ENCODE results near the gene SUB1.
"Not testable (repeated sequence)": the region's sequence is repeated elsewhere in the genome, so short reads cannot be mapped to it uniquely, and the experiment has no call there.

SUB1 gene

DNA sequence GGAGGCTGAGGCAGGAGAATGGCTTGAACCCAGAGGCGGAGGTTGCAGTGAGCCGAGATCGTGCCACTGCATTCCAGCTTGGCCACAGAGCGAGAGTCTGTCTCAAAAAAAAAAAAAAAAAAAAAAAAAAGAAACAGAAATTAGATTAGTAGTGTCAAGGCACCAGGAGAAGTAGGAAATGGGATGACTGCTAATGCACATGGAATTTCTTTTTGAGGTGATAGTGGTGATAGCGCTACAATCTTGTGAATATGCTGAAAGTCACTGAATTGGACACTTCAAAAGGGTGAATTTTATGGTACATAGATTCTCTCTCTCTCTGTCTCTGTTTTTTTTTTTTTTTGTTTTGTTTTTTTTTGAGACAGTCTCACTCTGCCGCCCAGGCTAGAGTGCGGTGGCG is 42.1 kb upstream of the SUB1 start:
- TF ChIP-seq CTCF (IDR thresholded peaks at IDR 0.05; ENCODE audit: low read depth, low read length), result no peak
- DNase-seq (ENCODE audit: extremely low read depth, low read depth), result no peak

DNA sequence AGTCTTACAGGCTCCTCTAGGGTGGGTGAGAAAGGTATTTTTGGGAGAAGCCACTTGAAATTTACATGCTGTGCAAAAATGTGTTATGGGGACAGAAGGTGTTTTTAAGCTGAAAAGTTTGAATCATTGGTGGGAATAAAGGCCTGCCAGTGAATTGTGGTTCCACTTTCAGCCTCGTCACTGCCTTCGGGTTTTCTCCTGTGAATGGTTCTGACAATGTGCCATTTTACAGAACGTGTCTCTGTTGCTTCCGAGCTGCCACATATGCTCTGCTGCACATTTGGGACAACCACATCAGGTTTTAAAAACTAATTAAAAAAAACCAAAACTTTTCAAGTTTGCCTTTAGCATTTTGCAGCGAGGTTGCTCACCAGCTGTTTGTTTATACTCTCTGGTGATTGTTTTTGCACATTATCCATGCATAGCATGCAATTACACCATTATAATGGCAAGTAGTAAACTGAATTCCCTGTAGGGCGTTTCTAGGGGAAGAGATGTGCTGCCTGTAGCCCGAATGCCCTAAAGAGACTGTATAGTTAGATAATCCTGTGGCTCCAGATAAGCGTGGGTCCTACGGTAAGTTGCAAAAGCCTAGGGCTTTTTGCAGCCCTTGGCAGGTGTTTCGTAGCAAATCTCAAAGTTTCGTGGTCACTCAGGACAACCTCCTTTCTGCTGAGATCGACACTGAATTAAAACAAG is 40.1 kb upstream of the SUB1 start:
- TF ChIP-seq CTCF (IDR thresholded peaks at IDR 0.05; ENCODE audit: low read depth, low read length), result no peak
- no peak for DNase-seq (ENCODE audit: extremely low read depth, low read depth)

GRCh38 chr5:32551194-32551593 is 34.2 kb upstream of the SUB1 start:
- no peak for TF ChIP-seq CTCF (IDR thresholded peaks at IDR 0.05; ENCODE audit: low read depth, low read length)
- DNase-seq (ENCODE audit: extremely low read depth, low read depth), result no peak

- no peak for TF ChIP-seq CTCF (IDR thresholded peaks at IDR 0.05; ENCODE audit: low read depth, low read length)
- DNase-seq (ENCODE audit: extremely low read depth, low read depth), result no peak
Observed at GRCh38 chr5:32551865-32552264, 33.5 kb upstream of the SUB1 start.

- DNase-seq (ENCODE audit: extremely low read depth, low read depth), result not testable (repeated sequence)
Observed at GRCh38 chr5:32552491-32552890, 32.9 kb upstream of the SUB1 start.

DNA sequence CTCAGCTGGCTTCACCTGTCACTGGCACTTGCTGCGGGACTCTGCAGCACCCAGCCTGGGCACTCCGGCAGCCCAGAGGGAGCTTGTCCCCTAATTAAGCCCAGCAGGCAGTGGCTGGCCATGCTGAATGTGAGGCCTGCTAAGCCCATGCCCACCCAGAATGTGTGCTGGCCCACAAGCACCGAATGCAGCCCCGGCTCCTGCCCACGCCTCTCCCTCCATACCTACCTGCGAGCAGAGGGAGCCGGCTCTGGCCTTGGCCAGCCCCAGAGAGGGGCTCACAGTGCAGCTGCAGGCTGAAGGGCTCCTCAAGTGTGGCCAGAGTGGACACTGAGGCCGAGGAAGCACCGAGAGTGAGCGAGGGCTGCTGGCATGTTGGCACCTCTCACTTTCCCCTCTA is 32.4 kb upstream of the SUB1 start:
- no peak for TF ChIP-seq CTCF (IDR thresholded peaks at IDR 0.05; ENCODE audit: low read depth, low read length)
- DNase-seq (ENCODE audit: extremely low read depth, low read depth), result no peak

GRCh38 chr5:32554181-32554780 is 31.1 kb upstream of the SUB1 start:
- DNase-seq (ENCODE audit: extremely low read depth, low read depth), result not testable (repeated sequence)

DNA sequence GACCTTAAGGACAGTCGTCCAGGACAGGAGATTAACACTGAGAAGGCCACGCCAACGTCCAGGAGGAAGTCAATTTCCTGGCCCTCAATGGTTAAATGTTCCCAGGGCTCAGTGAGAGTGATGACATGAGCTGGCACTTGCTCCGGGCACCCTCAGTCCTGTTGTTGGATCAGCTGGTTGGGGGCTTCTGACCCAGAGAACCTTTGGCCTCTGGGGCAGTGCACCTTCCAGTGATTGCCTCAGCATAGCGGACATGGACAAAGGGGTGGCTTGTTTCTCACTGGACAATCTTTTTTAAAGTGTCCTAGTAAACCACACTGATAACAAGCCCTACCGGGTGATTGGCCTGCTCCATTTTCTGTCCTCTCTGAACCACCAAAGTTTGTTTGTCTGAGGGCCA is 28.8 kb upstream of the SUB1 start:
- not testable (repeated sequence) for DNase-seq (ENCODE audit: extremely low read depth, low read depth)

DNA sequence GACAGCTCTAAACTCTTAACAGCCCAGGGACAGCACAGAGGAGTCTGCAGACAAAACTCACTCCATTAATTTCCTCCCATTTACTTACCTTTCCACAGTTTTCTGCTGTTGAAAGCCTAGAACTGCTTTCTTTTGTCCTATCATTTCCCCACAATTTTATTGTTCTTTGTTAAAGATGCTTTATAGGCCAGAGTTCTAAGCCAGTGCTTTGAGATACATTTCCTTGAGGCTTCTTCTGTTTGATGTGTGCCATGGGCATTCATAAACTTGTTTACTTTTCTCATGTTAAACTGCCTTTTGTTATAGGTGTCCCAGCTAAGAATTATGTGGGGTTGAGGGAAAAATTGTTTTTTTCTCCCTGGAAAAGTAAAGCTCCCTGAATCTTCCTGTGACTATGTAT is 25.9 kb upstream of the SUB1 start:
- no peak for TF ChIP-seq CTCF (IDR thresholded peaks at IDR 0.05; ENCODE audit: low read depth, low read length)
- no peak for DNase-seq (ENCODE audit: extremely low read depth, low read depth)

All from AG09319 (cell line).